ENCODE data around the gene KRT32. TPM values are rescaled to one million over a fixed set of nuclear protein-coding genes. Genes with fewer than 3 reads are reported as not detected.
A peak's percentile ranks its signal among the peaks of the same experiment; 100 is the strongest.

Gene KRT32
- polyA plus RNA-seq, 4 donors = not detected

DNA sequence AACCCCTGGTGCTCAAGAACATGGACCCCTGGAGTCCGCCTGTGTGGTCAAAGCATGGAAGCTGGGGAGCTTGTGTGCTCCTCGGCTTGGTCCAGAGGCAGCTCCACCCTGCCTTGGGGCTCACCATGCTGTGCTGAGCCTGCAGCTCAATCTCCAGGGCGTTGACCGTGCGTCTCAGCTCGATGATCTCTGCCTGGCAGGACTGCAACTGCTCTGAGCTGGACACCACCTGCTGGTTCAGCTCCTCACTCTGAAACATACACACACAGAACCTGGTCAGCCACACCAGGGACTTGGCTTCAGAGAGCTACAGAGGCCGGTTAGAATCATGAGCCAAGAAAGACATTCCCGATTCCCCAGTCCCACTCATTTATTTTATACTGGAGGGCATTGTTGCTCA lies 11.1 kb upstream of the KRT32 start:
- Histone ChIP-seq H3K9me3 (ENCODE audit: control insufficient read depth in 2 of 2, insufficient read depth in 1 of 2, low read depth in 1 of 2, low read length in 1 of 2) (peaks cover 0 to 2% of the 10 kb centered on the region in 2 donors), H3K27ac (ENCODE audit: low read depth in 1 of 3, low read length in 2 of 3) (no peak overlapping the region), H3K4me1 (ENCODE audit: control insufficient read depth in 3 of 3, insufficient read depth in 2 of 3, low read depth in 1 of 3, low read length in 2 of 3) (no peaks in the 10 kb centered on the region), H3K27me3 (ENCODE audit: control insufficient read depth in 3 of 3, insufficient read depth in 3 of 3, low read length in 3 of 3) (no peaks in the 10 kb centered on the region), H3K4me3 (ENCODE audit: low read depth in 1 of 3, low read length in 3 of 3) (no peak overlapping the region), H3K36me3 (ENCODE audit: control insufficient read depth in 3 of 3, insufficient read depth in 2 of 3, low read depth in 1 of 3, low read length in 3 of 3) (no peaks in the 10 kb centered on the region)
- no peak for DNase-seq
- no peak for FAIRE-seq
- WGBS, 3 donors = 82 to 87% (median 87%) methylated on average over 8 of the region's 8 CpGs

DNA sequence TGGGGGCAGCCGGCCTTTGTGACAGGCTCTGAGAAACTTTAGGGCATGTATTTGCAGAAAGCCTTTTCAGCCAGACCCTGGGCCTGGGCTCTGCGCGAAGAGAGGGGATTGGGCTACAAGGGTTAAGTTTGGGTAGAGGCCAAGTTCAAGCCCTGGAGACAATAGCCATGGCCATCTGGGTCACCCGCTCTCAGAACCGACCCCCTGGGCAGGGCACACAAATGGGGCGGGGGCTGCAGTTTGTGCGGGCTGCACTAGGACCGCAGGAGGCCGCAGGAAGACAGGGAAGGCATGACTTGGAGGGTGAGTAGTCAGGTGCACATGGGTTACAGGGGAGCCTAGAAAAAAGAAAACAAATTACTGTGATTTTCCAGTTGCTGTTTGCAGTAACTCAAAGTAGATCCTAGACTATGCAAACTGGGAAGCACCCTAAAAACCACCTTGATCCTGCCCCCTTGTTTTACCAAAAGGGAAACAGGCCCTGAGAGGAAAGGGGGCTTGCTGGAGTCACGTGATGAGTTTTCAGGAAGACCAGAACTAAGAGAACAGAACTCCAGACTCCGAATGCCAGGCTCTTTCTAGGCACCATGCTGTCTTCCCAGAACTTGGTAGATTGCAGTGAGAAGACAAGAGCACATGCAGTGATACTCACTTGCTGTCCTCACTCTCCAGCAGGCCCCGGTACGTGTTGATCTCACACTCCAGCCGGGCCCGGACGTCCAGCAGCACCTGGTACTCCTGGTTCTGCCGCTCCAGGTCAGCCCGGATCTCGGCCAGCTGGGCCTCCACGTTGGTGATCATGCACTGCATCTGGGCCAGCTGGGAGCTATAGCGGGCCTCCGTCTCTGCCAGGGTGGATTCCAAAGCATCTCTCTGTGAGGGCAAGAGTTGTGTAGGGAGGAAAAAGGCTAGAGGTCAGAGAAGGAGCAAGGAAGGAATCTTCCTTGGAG lies 10.0 kb upstream of the KRT32 start:
- Histone ChIP-seq H3K4me3 (ENCODE audit: low read depth in 1 of 3, low read length in 3 of 3) (no peak overlapping the region), H3K36me3 (ENCODE audit: control insufficient read depth in 3 of 3, insufficient read depth in 2 of 3, low read depth in 1 of 3, low read length in 3 of 3) (no peaks in the 10 kb centered on the region), H3K27me3 (ENCODE audit: control insufficient read depth in 3 of 3, insufficient read depth in 3 of 3, low read length in 3 of 3) (peaks cover 0 to 2% (median 0%) of the 10 kb centered on the region in 3 donors), H3K4me1 (ENCODE audit: control insufficient read depth in 3 of 3, insufficient read depth in 2 of 3, low read depth in 1 of 3, low read length in 2 of 3) (no peaks in the 10 kb centered on the region), H3K9me3 (ENCODE audit: control insufficient read depth in 2 of 2, insufficient read depth in 1 of 2, low read depth in 1 of 2, low read length in 1 of 2) (peaks cover 0 to 2% of the 10 kb centered on the region in 2 donors), H3K27ac (ENCODE audit: low read depth in 1 of 3, low read length in 2 of 3) (no peak overlapping the region)
- FAIRE-seq (no peak), DNase-seq (no peak)
- 89 to 93% (median 89%) methylated on average over 22 of the region's 22 CpGs for WGBS, 3 donors

DNA sequence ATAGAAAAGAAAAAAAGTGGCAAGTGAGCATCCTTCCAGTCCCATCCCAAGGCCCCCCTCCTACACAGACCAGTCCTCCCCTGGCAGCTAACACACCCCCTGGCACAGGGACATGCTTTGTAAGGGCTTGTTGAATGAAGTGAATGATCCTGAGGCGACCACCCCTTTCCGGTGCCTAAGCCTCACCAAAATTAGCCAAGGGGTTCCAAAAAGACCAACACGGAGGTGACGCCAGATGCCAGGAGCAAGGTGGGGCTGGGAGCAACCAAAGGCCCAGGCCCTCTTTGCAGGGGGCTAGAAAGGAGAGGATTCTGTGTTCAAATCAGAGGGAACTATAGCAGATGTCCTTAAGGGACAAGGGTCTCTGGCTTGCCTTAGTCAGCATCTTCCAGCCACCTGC lies 8.2 kb upstream of the KRT32 start:
- 89 to 92% (median 90%) methylated on average over 4 of the region's 4 CpGs for WGBS, 3 donors
- H3K4me3 ChIP-seq (ENCODE audit: low read depth in 1 of 3, low read length in 3 of 3) = no peak overlapping the region
- FAIRE-seq = no peak
- peaks cover 0 to 6% of the 10 kb centered on the region in 2 donors for H3K9me3 ChIP-seq (ENCODE audit: control insufficient read depth in 2 of 2, insufficient read depth in 1 of 2, low read depth in 1 of 2, low read length in 1 of 2)
- no peaks in the 10 kb centered on the region for H3K36me3 ChIP-seq (ENCODE audit: control insufficient read depth in 3 of 3, insufficient read depth in 2 of 3, low read depth in 1 of 3, low read length in 3 of 3)
- H3K4me1 ChIP-seq (ENCODE audit: control insufficient read depth in 3 of 3, insufficient read depth in 2 of 3, low read depth in 1 of 3, low read length in 2 of 3) = no peaks in the 10 kb centered on the region
- H3K27me3 ChIP-seq (ENCODE audit: control insufficient read depth in 3 of 3, insufficient read depth in 3 of 3, low read length in 3 of 3) = peaks cover 0 to 2% (median 0%) of the 10 kb centered on the region in 3 donors
- no peak overlapping the region for H3K27ac ChIP-seq (ENCODE audit: low read depth in 1 of 3, low read length in 2 of 3)
- DNase-seq = no peak

DNA sequence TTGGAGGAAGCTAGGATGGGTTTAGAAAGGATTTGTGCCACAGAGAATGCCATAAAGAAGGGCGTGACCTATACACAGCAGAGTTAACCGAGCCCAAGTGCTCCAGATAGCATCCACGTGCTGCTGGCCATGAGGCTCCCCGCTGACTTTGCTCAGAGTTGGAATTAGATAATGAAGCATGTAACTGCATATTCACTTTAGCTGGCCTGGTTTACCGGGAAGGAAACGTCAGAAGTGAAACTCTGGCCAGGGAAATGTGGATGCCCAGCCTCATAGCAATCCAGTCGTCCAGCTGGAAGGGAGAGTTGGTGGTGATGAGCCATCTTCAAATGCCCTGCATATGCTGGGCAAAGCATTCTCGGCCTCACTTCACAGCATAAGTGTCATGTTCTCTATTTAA lies 7.7 kb upstream of the KRT32 start:
- no peak for FAIRE-seq
- no peak overlapping the region for H3K4me3 ChIP-seq (ENCODE audit: low read depth in 1 of 3, low read length in 3 of 3)
- DNase-seq = peak in 1 of 2 donors; percentile 9
- WGBS, 3 donors = 24 to 55% (median 45%) methylated on average over 8 of the region's 8 CpGs
- H3K36me3 ChIP-seq (ENCODE audit: control insufficient read depth in 3 of 3, insufficient read depth in 2 of 3, low read depth in 1 of 3, low read length in 3 of 3) = no peaks in the 10 kb centered on the region
- peaks cover 0 to 2% (median 0%) of the 10 kb centered on the region in 3 donors for H3K27me3 ChIP-seq (ENCODE audit: control insufficient read depth in 3 of 3, insufficient read depth in 3 of 3, low read length in 3 of 3)
- H3K27ac ChIP-seq (ENCODE audit: low read depth in 1 of 3, low read length in 2 of 3) = no peak overlapping the region
- no peaks in the 10 kb centered on the region for H3K4me1 ChIP-seq (ENCODE audit: control insufficient read depth in 3 of 3, insufficient read depth in 2 of 3, low read depth in 1 of 3, low read length in 2 of 3)
- H3K9me3 ChIP-seq (ENCODE audit: control insufficient read depth in 2 of 2, insufficient read depth in 1 of 2, low read depth in 1 of 2, low read length in 1 of 2) = peaks cover 0 to 6% of the 10 kb centered on the region in 2 donors

DNA sequence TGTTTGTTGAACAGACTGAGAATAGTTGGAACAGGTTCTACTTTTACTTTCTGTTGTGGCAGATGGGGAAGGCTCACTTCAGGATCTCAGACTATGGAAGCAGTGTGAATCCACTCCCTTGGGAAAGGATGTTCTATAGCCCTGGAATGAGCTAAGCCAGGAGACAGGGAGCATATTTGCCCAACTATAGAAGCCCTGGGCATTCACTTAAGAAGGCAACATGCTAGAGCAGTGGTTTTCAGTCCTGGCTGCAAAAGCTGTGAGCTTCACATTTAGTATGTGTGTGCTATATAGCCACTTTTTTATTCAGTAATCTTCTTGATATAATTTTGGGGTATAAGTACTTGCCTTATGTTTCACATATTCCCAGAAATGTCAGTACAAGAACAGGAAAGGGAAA lies 1.2 kb upstream of the KRT32 start:
- no peaks in the 10 kb centered on the region for H3K4me1 ChIP-seq (ENCODE audit: control insufficient read depth in 3 of 3, insufficient read depth in 2 of 3, low read depth in 1 of 3, low read length in 2 of 3)
- FAIRE-seq = no peak
- no peak overlapping the region for H3K4me3 ChIP-seq (ENCODE audit: low read depth in 1 of 3, low read length in 3 of 3)

DNA sequence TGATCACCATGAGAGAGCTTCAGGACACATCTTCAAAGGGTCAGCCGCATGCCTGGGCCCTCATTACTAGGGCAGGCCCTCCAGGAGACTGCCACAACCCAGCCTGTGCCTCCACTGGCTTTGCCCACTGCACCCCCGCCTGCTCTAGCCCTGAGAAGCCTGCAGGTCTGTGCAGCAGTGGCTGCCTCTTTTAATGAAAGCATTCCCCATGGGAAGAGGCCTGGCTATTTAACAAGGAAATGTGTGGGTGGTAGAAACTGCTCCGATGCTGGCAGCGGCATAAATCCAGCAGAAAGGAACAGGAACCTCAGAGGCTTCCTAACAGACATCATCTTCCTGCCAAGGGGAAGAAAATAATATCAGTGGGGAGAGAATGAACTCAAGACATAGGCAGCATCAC lies 375 bp upstream of the KRT32 start:
- 68 to 87% (median 82%) methylated on average over 4 of the region's 4 CpGs for WGBS, 3 donors

More for the DNA sequence above, 1.2 kb upstream of the KRT32 start:
- no peak for DNase-seq
- Histone ChIP-seq H3K9me3 (ENCODE audit: control insufficient read depth in 2 of 2, insufficient read depth in 1 of 2, low read depth in 1 of 2, low read length in 1 of 2) (peaks cover 0 to 9% of the 10 kb centered on the region in 2 donors), H3K36me3 (ENCODE audit: control insufficient read depth in 3 of 3, insufficient read depth in 2 of 3, low read depth in 1 of 3, low read length in 3 of 3) (no peaks in the 10 kb centered on the region), H3K27me3 (ENCODE audit: control insufficient read depth in 3 of 3, insufficient read depth in 3 of 3, low read length in 3 of 3) (peaks cover 0 to 2% (median 0%) of the 10 kb centered on the region in 3 donors), H3K27ac (ENCODE audit: low read depth in 1 of 3, low read length in 2 of 3) (no peak overlapping the region)

DNA sequence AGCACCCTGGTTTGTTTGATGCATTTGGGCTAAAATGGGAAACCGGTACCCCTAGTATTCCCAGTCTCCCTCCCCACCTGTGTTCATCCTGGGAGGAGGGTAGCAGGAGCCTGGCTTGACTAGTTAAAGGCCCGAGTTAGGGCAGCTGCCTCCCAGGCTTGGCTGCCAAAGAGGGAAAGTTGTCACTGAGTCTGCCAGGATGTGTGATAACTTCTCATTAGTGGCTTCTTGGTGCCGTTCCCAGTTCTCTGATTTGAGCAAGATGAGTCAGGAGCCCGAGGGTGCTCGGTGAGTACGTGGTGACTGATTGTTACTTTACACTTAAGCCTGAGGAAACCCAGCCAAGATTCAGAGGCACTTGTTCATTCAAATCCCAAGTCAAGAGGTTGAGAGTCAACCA lies 2.5 kb downstream of the KRT32 start:
- H3K9me3 ChIP-seq (ENCODE audit: control insufficient read depth in 2 of 2, insufficient read depth in 1 of 2, low read depth in 1 of 2, low read length in 1 of 2) = peaks cover 0 to 5% of the 10 kb centered on the region in 2 donors
- 12 to 38% (median 22%) methylated on average over 6 of the region's 6 CpGs for WGBS, 3 donors
- H3K27me3 ChIP-seq (ENCODE audit: control insufficient read depth in 3 of 3, insufficient read depth in 3 of 3, low read length in 3 of 3) = no peaks in the 10 kb centered on the region
- H3K4me3 ChIP-seq (ENCODE audit: low read depth in 1 of 3, low read length in 3 of 3) = no peak overlapping the region
- no peaks in the 10 kb centered on the region for H3K4me1 ChIP-seq (ENCODE audit: control insufficient read depth in 3 of 3, insufficient read depth in 2 of 3, low read depth in 1 of 3, low read length in 2 of 3)
- no peak overlapping the region for H3K27ac ChIP-seq (ENCODE audit: low read depth in 1 of 3, low read length in 2 of 3)
- FAIRE-seq (no peak), DNase-seq (peak in 1 of 2 donors; percentile 45)
- H3K36me3 ChIP-seq (ENCODE audit: control insufficient read depth in 3 of 3, insufficient read depth in 2 of 3, low read depth in 1 of 3, low read length in 3 of 3) = no peaks in the 10 kb centered on the region

More for the DNA sequence above, 375 bp upstream of the KRT32 start:
- FAIRE-seq = no peak
- Histone ChIP-seq H3K4me1 (ENCODE audit: control insufficient read depth in 3 of 3, insufficient read depth in 2 of 3, low read depth in 1 of 3, low read length in 2 of 3) (no peaks in the 10 kb centered on the region), H3K27ac (ENCODE audit: low read depth in 1 of 3, low read length in 2 of 3) (no peak overlapping the region), H3K9me3 (ENCODE audit: control insufficient read depth in 2 of 2, insufficient read depth in 1 of 2, low read depth in 1 of 2, low read length in 1 of 2) (peaks cover 0 to 9% of the 10 kb centered on the region in 2 donors), H3K27me3 (ENCODE audit: control insufficient read depth in 3 of 3, insufficient read depth in 3 of 3, low read length in 3 of 3) (no peaks in the 10 kb centered on the region), H3K4me3 (ENCODE audit: low read depth in 1 of 3, low read length in 3 of 3) (no peak overlapping the region), H3K36me3 (ENCODE audit: control insufficient read depth in 3 of 3, insufficient read depth in 2 of 3, low read depth in 1 of 3, low read length in 3 of 3) (no peaks in the 10 kb centered on the region)
- no peak for DNase-seq

DNA sequence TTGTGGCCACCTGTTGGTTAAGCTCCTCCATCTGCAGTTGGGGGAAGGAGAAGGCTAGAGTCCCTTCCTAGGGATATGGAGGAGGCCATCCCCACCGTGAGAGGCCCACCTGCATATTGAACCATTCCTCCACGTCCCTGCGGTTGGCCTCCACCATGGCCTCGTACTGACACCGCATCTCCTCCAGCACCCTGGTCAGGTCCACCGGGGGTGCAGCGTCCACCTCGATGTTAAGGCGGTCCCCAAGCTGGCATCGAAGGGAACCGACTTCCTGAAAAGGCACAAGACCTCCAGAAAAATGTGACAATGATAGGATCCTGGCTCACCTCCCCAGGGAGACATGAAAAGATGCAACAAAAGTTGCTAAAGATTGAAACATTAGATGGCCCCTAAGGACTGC lies 3.0 kb downstream of the KRT32 start:
- DNase-seq = no peak
- no peak for FAIRE-seq
- Histone ChIP-seq H3K36me3 (ENCODE audit: control insufficient read depth in 3 of 3, insufficient read depth in 2 of 3, low read depth in 1 of 3, low read length in 3 of 3) (no peaks in the 10 kb centered on the region), H3K9me3 (ENCODE audit: control insufficient read depth in 2 of 2, insufficient read depth in 1 of 2, low read depth in 1 of 2, low read length in 1 of 2) (peaks cover 0 to 5% of the 10 kb centered on the region in 2 donors), H3K4me1 (ENCODE audit: control insufficient read depth in 3 of 3, insufficient read depth in 2 of 3, low read depth in 1 of 3, low read length in 2 of 3) (no peaks in the 10 kb centered on the region), H3K4me3 (ENCODE audit: low read depth in 1 of 3, low read length in 3 of 3) (no peak overlapping the region), H3K27me3 (ENCODE audit: control insufficient read depth in 3 of 3, insufficient read depth in 3 of 3, low read length in 3 of 3) (no peaks in the 10 kb centered on the region), H3K27ac (ENCODE audit: low read depth in 1 of 3, low read length in 2 of 3) (no peak overlapping the region)
- 79 to 92% (median 90%) methylated on average over 11 of the region's 11 CpGs for WGBS, 3 donors

All from small intestine (tissue), 7 donors.